Suprapubic skin (tissue), 4 donors: ENCODE data around the gene GALNT17. TPM values are rescaled to one million over a fixed set of nuclear protein-coding genes. Genes with fewer than 3 reads are reported as not detected.

Experiments
- DNase-seq, 2 donors: peaks; one replicate each; pipeline ENCODE4 v3.0.0-alpha.2; 2019; ENCODE audit warnings: low spot score in 2 of 2
- H3K27ac ChIP-seq: fragments of 200-600 bp; sonication (generic); one replicate; pipeline ENCODE4 v1.5.1; 2019
- H3K27me3 ChIP-seq: fragments of 200-600 bp; sonication (generic); one replicate; pipeline ENCODE4 v1.5.1; 2019
- H3K36me3 ChIP-seq: fragments of 200-600 bp; sonication (generic); one replicate; pipeline ENCODE4 v1.5.1; 2019
- H3K4me1 ChIP-seq: fragments of 200-600 bp; sonication (generic); one replicate; pipeline ENCODE4 v1.5.1; 2019
- H3K4me3 ChIP-seq: fragments of 200-600 bp; sonication (generic); one replicate; pipeline ENCODE4 v1.5.1; 2019; ENCODE audit warnings: mild to moderate bottlenecking
- H3K9me3 ChIP-seq: fragments of 200-600 bp; sonication (generic); one replicate; pipeline ENCODE4 v1.5.1; 2019
- CTCF ChIP-seq, 2 donors: fragments of 200-600 bp in 1 of 2; fragments of 450-650 bp in 1 of 2; sonication (generic) in 1 of 2; IDR thresholded peaks; one replicate each; pipeline ENCODE4 v1.5.1; 2016 to 2019; ENCODE audit warnings: antibody characterized with exemption in 2 of 2, mild to moderate bottlenecking in 1 of 2, moderate library complexity in 1 of 2
- EP300 ChIP-seq: sonication (generic); formaldehyde crosslinking; IDR thresholded peaks from one replicate; pipeline ENCODE4 v1.6.1; 2017; ENCODE audit warnings: antibody characterized with exemption
- POLR2A ChIP-seq, 2 donors: fragments of 450-650 bp; IDR thresholded peaks; one replicate each; pipeline ENCODE4 v1.6.1; 2017; ENCODE audit warnings: antibody characterized with exemption in 2 of 2, mild to moderate bottlenecking in 2 of 2, moderate library complexity in 2 of 2
- POLR2AphosphoS5 ChIP-seq, 3 donors: sonication (generic); formaldehyde crosslinking; IDR thresholded peaks; one replicate each; pipeline ENCODE4 v1.6.1; 2017; ENCODE audit warnings: antibody characterized with exemption in 3 of 3
- WGBS: methylation state at CpG from one replicate; pipeline ENCODE4 v1.1.5; 2018; 5-methylcytosine and 5-hydroxymethylcytosine counted together
- total RNA-seq, 4 donors: library from RNA; depleted of rRNA; stranded (reverse); fragments of >200 nt; gene quantifications; one replicate each; pipeline ENCODE4 v1.1.0, GENCODE V29; 2016

Gene GALNT17
- total RNA-seq, 4 donors from 2014 or later: 2.0 to 4.7 (median 2.7) TPM

- no peak for DNase-seq
- Histone ChIP-seq H3K9me3 (no peaks in the 10 kb centered on the region), H3K36me3 (no peaks in the 10 kb centered on the region), H3K27me3 (no peaks in the 10 kb centered on the region), H3K27ac (no peak overlapping the region), H3K4me1 (no peaks in the 10 kb centered on the region), H3K4me3 (no peak overlapping the region)
- WGBS: 45% methylated on average over 8 of the region's 8 CpGs
- TF ChIP-seq POLR2A (IDR thresholded peaks at IDR 0.05) (no peak), POLR2AphosphoS5 (IDR thresholded peaks at IDR 0.05) (no peak), EP300 (no peak), CTCF (IDR thresholded peaks at IDR 0.05) (no peak)
These were observed 139.3 kb downstream of the GALNT17 start for GRCh38 chr7:71271203-71271602.

- H3K4me3 ChIP-seq: no peak overlapping the region
- no peak for DNase-seq
- no peaks in the 10 kb centered on the region for H3K9me3 ChIP-seq
- no peak overlapping the region for H3K27ac ChIP-seq
- no peak for TF ChIP-seq CTCF (IDR thresholded peaks at IDR 0.05)
- TF ChIP-seq POLR2A (IDR thresholded peaks at IDR 0.05): no peak
- TF ChIP-seq EP300: no peak
- TF ChIP-seq POLR2AphosphoS5 (IDR thresholded peaks at IDR 0.05): no peak
- no peaks in the 10 kb centered on the region for H3K4me1 ChIP-seq
- no peaks in the 10 kb centered on the region for H3K36me3 ChIP-seq
- no peaks in the 10 kb centered on the region for H3K27me3 ChIP-seq
- 53% methylated on average over 6 of the region's 6 CpGs for WGBS
These were observed 140.9 kb downstream of the GALNT17 start for GRCh38 chr7:71272509-71273490.

GRCh38 chr7:71278257-71278656 lies 146.3 kb downstream of the GALNT17 start:
- no peaks in the 10 kb centered on the region for H3K4me1 ChIP-seq
- 63% methylated on average over 2 of the region's 2 CpGs for WGBS
- no peak for DNase-seq
- H3K9me3 ChIP-seq: no peaks in the 10 kb centered on the region
- no peak overlapping the region for H3K4me3 ChIP-seq
- no peaks in the 10 kb centered on the region for H3K27me3 ChIP-seq
- no peak overlapping the region for H3K27ac ChIP-seq
- TF ChIP-seq POLR2A (IDR thresholded peaks at IDR 0.05): no peak
- no peak for TF ChIP-seq POLR2AphosphoS5 (IDR thresholded peaks at IDR 0.05)
- peak; percentile 48 for TF ChIP-seq EP300
- no peaks in the 10 kb centered on the region for H3K36me3 ChIP-seq

- 33% methylated on average over 2 of the region's 2 CpGs for WGBS
These were observed 149.3 kb downstream of the GALNT17 start for GRCh38 chr7:71281261-71281660.

GRCh38 chr7:71283802-71284201 lies 151.9 kb downstream of the GALNT17 start:
- Histone ChIP-seq H3K9me3 (no peaks in the 10 kb centered on the region), H3K27me3 (no peaks in the 10 kb centered on the region), H3K36me3 (no peaks in the 10 kb centered on the region), H3K4me3 (no peak overlapping the region), H3K27ac (no peak overlapping the region), H3K4me1 (no peaks in the 10 kb centered on the region)
- DNase-seq: no peak
- WGBS: 78% methylated on average over 11 of the region's 11 CpGs
- TF ChIP-seq POLR2A (IDR thresholded peaks at IDR 0.05): no peak
- no peak for TF ChIP-seq EP300
- no peak for TF ChIP-seq CTCF (IDR thresholded peaks at IDR 0.05)
- no peak for TF ChIP-seq POLR2AphosphoS5 (IDR thresholded peaks at IDR 0.05)

More at GRCh38 chr7:71281261-71281660, 149.3 kb downstream of the GALNT17 start:
- Histone ChIP-seq H3K27ac (no peak overlapping the region), H3K4me1 (no peaks in the 10 kb centered on the region), H3K36me3 (no peaks in the 10 kb centered on the region), H3K9me3 (no peaks in the 10 kb centered on the region), H3K27me3 (no peaks in the 10 kb centered on the region), H3K4me3 (no peak overlapping the region)
- DNase-seq: no peak
- TF ChIP-seq EP300 (no peak), CTCF (IDR thresholded peaks at IDR 0.05) (no peak), POLR2A (IDR thresholded peaks at IDR 0.05) (no peak), POLR2AphosphoS5 (IDR thresholded peaks at IDR 0.05) (no peak)
